Small intestine (tissue), 7 donors: ENCODE data around the gene ZNF407. TPM values are rescaled to one million over a fixed set of nuclear protein-coding genes. Genes with fewer than 3 reads are reported as not detected.

Experiments used
- DNase-seq, 2 donors: peaks; one replicate each; pipeline versions ENCODE4 v3.0.0 to v3.0.0-alpha.2; 2013
- FAIRE-seq: peaks from 2 replicates; lab custom pipeline; 2012; peaks lifted over from hg19 to GRCh38; lab: Jason Lieb, UNC
- H3K27ac ChIP-seq, 3 donors: one replicate each; pipeline ENCODE4 v1.5.1; 2013; ENCODE audit warnings: low read length in 2 of 3, mild to moderate bottlenecking in 2 of 3, control low read depth in 1 of 3, inconsistent platforms in 1 of 3, low read depth in 1 of 3, moderate library complexity in 1 of 3
- H3K27me3 ChIP-seq, 3 donors: one replicate each; pipeline ENCODE4 v1.6.1; 2013; ENCODE audit warnings: low read length in 3 of 3, inconsistent platforms in 1 of 3; ENCODE audit not compliant: control insufficient read depth in 3 of 3, insufficient read depth in 3 of 3
- H3K36me3 ChIP-seq, 3 donors: one replicate each; pipeline ENCODE4 v1.6.1; 2013; ENCODE audit warnings: low read length in 3 of 3, inconsistent platforms in 1 of 3, low read depth in 1 of 3, mild to moderate bottlenecking in 1 of 3, moderate library complexity in 1 of 3; ENCODE audit not compliant: control insufficient read depth in 3 of 3, insufficient read depth in 2 of 3
- H3K4me1 ChIP-seq, 3 donors: one replicate each; pipeline ENCODE4 v1.6.1; 2013; ENCODE audit warnings: low read length in 2 of 3, inconsistent platforms in 1 of 3, low read depth in 1 of 3, mild to moderate bottlenecking in 1 of 3, moderate library complexity in 1 of 3; ENCODE audit not compliant: control insufficient read depth in 3 of 3, insufficient read depth in 2 of 3
- H3K4me3 ChIP-seq, 3 donors: one replicate each; pipeline ENCODE4 v1.5.1; 2013; ENCODE audit warnings: low read length in 3 of 3, control low read depth in 1 of 3, inconsistent platforms in 1 of 3, low read depth in 1 of 3, mild to moderate bottlenecking in 1 of 3, moderate library complexity in 1 of 3
- H3K9me3 ChIP-seq, 2 donors: one replicate each; pipeline ENCODE4 v1.6.1; 2013; ENCODE audit warnings: low read depth in 1 of 2, low read length in 1 of 2; ENCODE audit not compliant: control insufficient read depth in 2 of 2, insufficient read depth in 1 of 2
- WGBS, 3 donors: extraction: QIAGEN DNeasy Blood & Tissue Kit; methylation state at CpG; one replicate each; pipeline ENCODE4 v1.1.7; 2013; 5-methylcytosine and 5-hydroxymethylcytosine counted together
- polyA plus RNA-seq, 4 donors: library from polyadenylated mRNA; stranded (reverse) in 3 of 4; unstranded in 1 of 4; fragments of 200-250 nt in 3 of 4; fragments of 120-200 nt in 1 of 4; gene quantifications; one replicate each; pipeline versions ENCODE4 v1.2.1 to v1.2.3, GENCODE V29; 2013
- donor health status: healthy with polysubstance abuse.
- donor health status: control.
- donor health status: control.
- donor health status: Bipolar disorder and iron deficiency.
- donor health status: healthy.

The ZNF407 gene
- polyA plus RNA-seq, 4 donors = 2.7 to 6.3 (median 4.0) TPM

GRCh38 chr18:74929110-74929509 lies 331.4 kb downstream of the ZNF407 start:
- no peaks in the 10 kb centered on the region for H3K4me1 ChIP-seq
- DNase-seq = no peak
- H3K36me3 ChIP-seq = peaks cover 0 to 2% (median 0%) of the 10 kb centered on the region in 3 donors
- H3K27ac ChIP-seq = no peak overlapping the region
- no peak overlapping the region for H3K4me3 ChIP-seq
- WGBS, 3 donors = 72 to 87% (median 82%) methylated on average over 11 of the region's 11 CpGs
- H3K9me3 ChIP-seq = no peaks in the 10 kb centered on the region
- no peaks in the 10 kb centered on the region for H3K27me3 ChIP-seq
- FAIRE-seq = no peak

GRCh38 chr18:74930616-74931015 lies 332.9 kb downstream of the ZNF407 start:
- no peaks in the 10 kb centered on the region for H3K4me1 ChIP-seq
- FAIRE-seq (no peak), DNase-seq (no peak)
- H3K27me3 ChIP-seq = no peaks in the 10 kb centered on the region
- 89 to 92% (median 91%) methylated on average over 1 of the region's 1 CpG for WGBS, 3 donors
- H3K9me3 ChIP-seq = no peaks in the 10 kb centered on the region
- H3K36me3 ChIP-seq = peaks cover 0 to 2% (median 0%) of the 10 kb centered on the region in 3 donors
- H3K4me3 ChIP-seq = no peak overlapping the region
- H3K27ac ChIP-seq = no peak overlapping the region

DNA sequence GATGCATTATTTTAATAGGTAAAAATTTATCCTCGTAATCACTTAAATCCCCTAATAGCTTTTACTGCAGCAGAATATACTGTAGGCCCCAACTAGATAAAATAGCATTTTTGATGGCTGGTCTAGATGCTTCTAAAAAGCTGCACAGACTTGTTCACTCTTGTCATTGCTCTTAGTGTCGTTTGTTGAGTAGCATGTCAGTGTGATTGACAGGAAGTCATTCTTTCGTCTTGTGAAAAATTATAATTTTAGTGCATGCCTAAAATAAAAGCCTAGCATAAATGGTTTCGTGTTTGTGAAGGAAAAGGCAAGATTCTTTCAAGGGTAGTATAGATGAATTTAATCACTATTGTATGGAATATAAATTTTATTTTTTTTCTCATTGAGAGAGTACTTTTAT lies 336.3 kb downstream of the ZNF407 start:
- H3K36me3 ChIP-seq = peaks cover 0 to 2% (median 0%) of the 10 kb centered on the region in 3 donors
- H3K9me3 ChIP-seq = no peaks in the 10 kb centered on the region
- DNase-seq (no peak), FAIRE-seq (no peak)
- no peaks in the 10 kb centered on the region for H3K4me1 ChIP-seq
- H3K27me3 ChIP-seq = no peaks in the 10 kb centered on the region
- H3K4me3 ChIP-seq = no peak overlapping the region
- 90 to 96% (median 95%) methylated on average over 4 of the region's 4 CpGs for WGBS, 3 donors
- H3K27ac ChIP-seq = no peak overlapping the region

- H3K27ac ChIP-seq = no peak overlapping the region
- FAIRE-seq (no peak), DNase-seq (no peak)
- no peaks in the 10 kb centered on the region for H3K9me3 ChIP-seq
- WGBS, 3 donors = 84 to 95% (median 94%) methylated on average over 7 of the region's 7 CpGs
- H3K4me1 ChIP-seq = no peaks in the 10 kb centered on the region
- no peaks in the 10 kb centered on the region for H3K27me3 ChIP-seq
- no peak overlapping the region for H3K4me3 ChIP-seq
- peaks cover 0 to 2% (median 1%) of the 10 kb centered on the region in 3 donors for H3K36me3 ChIP-seq
These were observed 337.8 kb downstream of the ZNF407 start for GRCh38 chr18:74935434-74935833.

DNA sequence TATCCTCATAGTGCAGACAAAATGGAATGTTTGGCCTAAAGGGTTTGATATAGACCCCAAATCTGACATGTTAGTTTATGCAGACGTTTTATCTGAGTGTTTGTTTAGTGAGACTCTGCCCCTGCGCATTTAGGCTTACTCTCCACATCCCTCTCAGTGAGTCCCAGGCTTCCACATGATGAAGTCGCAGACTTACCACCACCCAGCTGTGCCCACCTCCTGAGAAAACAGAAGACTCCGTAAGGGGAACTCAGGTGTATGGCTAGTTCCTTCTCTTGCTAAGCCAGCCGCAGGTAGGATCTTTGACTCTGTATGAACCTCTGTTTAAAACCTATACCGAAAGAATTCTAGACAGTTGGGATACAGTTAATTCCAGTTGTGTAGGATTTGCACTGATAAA lies 338.7 kb downstream of the ZNF407 start:
- H3K27me3 ChIP-seq = no peaks in the 10 kb centered on the region
- H3K9me3 ChIP-seq = no peaks in the 10 kb centered on the region
- H3K36me3 ChIP-seq = peaks cover 0 to 3% (median 0%) of the 10 kb centered on the region in 3 donors
- 93 to 94% (median 93%) methylated on average over 6 of the region's 6 CpGs for WGBS, 3 donors
- DNase-seq (no peak), FAIRE-seq (no peak)
- H3K4me3 ChIP-seq = no peak overlapping the region
- H3K4me1 ChIP-seq = no peaks in the 10 kb centered on the region
- no peak overlapping the region for H3K27ac ChIP-seq

- Histone ChIP-seq H3K27me3 (no peaks in the 10 kb centered on the region), H3K27ac (no peak overlapping the region), H3K4me1 (no peaks in the 10 kb centered on the region), H3K4me3 (no peak overlapping the region), H3K9me3 (no peaks in the 10 kb centered on the region), H3K36me3 (peaks cover 0 to 3% (median 0%) of the 10 kb centered on the region in 3 donors)
- WGBS, 3 donors = 91 to 100% (median 97%) methylated on average over 1 of the region's 1 CpG
- FAIRE-seq = no peak
- no peak for DNase-seq
These were observed 339.6 kb downstream of the ZNF407 start for GRCh38 chr18:74937291-74937690.

DNA sequence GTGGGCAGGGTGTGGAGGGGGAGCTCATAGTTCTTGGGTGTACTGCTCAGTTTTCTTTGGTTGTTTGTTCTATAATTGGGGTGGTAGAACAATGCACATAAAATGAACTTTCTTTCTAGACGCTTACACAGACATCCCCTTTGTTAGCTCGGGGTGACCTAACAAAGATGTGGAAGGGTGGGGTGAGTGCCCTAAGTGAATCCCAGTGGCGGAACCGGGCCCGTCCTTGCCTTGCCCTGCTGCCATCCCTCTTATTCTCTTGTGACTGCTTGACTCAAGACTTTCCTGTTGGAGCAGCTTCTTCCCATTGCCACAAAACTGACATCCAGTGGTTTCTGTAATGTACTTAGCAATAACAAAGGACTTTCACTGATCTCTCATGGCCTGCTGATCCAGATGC lies 343.2 kb downstream of the ZNF407 start:
- no peaks in the 10 kb centered on the region for H3K9me3 ChIP-seq
- no peak for FAIRE-seq

GRCh38 chr18:74942319-74942910 lies 344.7 kb downstream of the ZNF407 start:
- no peaks in the 10 kb centered on the region for H3K9me3 ChIP-seq
- WGBS, 3 donors = 78 to 93% (median 82%) methylated on average over 9 of the region's 9 CpGs
- DNase-seq (no peak), FAIRE-seq (no peak)
- H3K4me3 ChIP-seq = no peak overlapping the region
- no peak overlapping the region for H3K27ac ChIP-seq
- H3K36me3 ChIP-seq = peaks cover 0 to 3% (median 0%) of the 10 kb centered on the region in 3 donors
- H3K4me1 ChIP-seq = no peaks in the 10 kb centered on the region
- no peaks in the 10 kb centered on the region for H3K27me3 ChIP-seq

More for the DNA sequence above, 343.2 kb downstream of the ZNF407 start:
- no peaks in the 10 kb centered on the region for H3K27me3 ChIP-seq
- H3K4me1 ChIP-seq = no peaks in the 10 kb centered on the region
- DNase-seq = no peak
- 95 to 99% (median 98%) methylated on average over 5 of the region's 5 CpGs for WGBS, 3 donors
- no peak overlapping the region for H3K4me3 ChIP-seq
- no peak overlapping the region for H3K27ac ChIP-seq
- peaks cover 0 to 3% (median 0%) of the 10 kb centered on the region in 3 donors for H3K36me3 ChIP-seq

DNA sequence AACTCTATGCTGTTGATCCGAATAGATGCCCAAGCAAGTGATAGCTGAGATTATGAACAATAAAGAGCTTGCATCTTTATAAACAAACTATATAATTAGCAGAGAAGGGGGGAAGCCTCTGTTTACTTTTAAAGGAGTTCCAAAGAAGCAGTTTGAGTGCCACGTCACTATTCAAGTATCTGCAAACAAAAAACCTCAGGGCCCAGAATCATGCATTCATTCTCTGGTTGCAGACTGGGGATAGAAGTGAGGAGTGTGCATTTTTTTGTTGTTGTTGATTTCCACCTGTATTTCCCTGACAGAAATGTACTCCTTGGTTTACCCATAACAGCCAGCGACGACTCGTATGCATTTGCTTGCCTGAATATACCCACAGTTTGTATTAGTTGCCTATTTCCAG lies 347.0 kb downstream of the ZNF407 start:
- FAIRE-seq (no peak), DNase-seq (no peak)
- H3K27me3 ChIP-seq = no peaks in the 10 kb centered on the region
- no peak overlapping the region for H3K4me3 ChIP-seq
- no peaks in the 10 kb centered on the region for H3K4me1 ChIP-seq
- H3K9me3 ChIP-seq = no peaks in the 10 kb centered on the region
- peaks cover 0 to 3% (median 0%) of the 10 kb centered on the region in 3 donors for H3K36me3 ChIP-seq
- 76 to 85% (median 78%) methylated on average over 5 of the region's 5 CpGs for WGBS, 3 donors
- no peak overlapping the region for H3K27ac ChIP-seq
